Bronchial epithelial cell (primary cell): Measurements from ENCODE around the gene FRYL. TPM values are rescaled to one million over a fixed set of nuclear protein-coding genes. Genes with fewer than 3 reads are reported as not detected.
A peak's percentile ranks its signal among the peaks of the same experiment; 100 is the strongest.
"Not testable (repeated sequence)": the region's sequence is repeated elsewhere in the genome, so short reads cannot be mapped to it uniquely, and the experiment has no call there.

Experiments
- DNase-seq: peaks from one replicate; pipeline ENCODE4 v3.0.0-alpha.2; 2010; ENCODE audit warnings: low read depth
- FAIRE-seq: peaks from 2 replicates; lab custom pipeline; 2011; peaks lifted over from hg19 to GRCh38; lab: Jason Lieb, UNC
- H3K27me3 ChIP-seq: 2 replicates; pipeline ENCODE4 v1.5.1; 2011; ENCODE audit warnings: low read length; ENCODE audit not compliant: control insufficient read depth, insufficient read depth
- H3K36me3 ChIP-seq: 2 replicates; pipeline ENCODE4 v1.5.1; 2011; ENCODE audit warnings: low read length; ENCODE audit not compliant: control insufficient read depth, insufficient read depth
- H3K4me3 ChIP-seq: 2 replicates; pipeline ENCODE4 v1.5.1; 2011; ENCODE audit warnings: mild to moderate bottlenecking, low read depth, low read length, control low read depth
- total RNA-seq: library from RNA; depleted of rRNA; stranded (reverse); fragments of >200 nt; gene quantifications from 2 replicates; pipeline ENCODE4 v1.2.1, GENCODE V29; 2014
- TF ChIP-seq, protein P1 (sequence below): IDR thresholded peaks from 2 replicates; pipeline ENCODE4 v1.5.1; 2011; ENCODE audit warnings: mild to moderate bottlenecking, moderate library complexity, low read length, control low read depth, inconsistent platforms; ENCODE audit not compliant: insufficient read depth, severe bottlenecking

The FRYL gene
- total RNA-seq, 1 donor from 2014 or later, result 43.2 TPM

DNA sequence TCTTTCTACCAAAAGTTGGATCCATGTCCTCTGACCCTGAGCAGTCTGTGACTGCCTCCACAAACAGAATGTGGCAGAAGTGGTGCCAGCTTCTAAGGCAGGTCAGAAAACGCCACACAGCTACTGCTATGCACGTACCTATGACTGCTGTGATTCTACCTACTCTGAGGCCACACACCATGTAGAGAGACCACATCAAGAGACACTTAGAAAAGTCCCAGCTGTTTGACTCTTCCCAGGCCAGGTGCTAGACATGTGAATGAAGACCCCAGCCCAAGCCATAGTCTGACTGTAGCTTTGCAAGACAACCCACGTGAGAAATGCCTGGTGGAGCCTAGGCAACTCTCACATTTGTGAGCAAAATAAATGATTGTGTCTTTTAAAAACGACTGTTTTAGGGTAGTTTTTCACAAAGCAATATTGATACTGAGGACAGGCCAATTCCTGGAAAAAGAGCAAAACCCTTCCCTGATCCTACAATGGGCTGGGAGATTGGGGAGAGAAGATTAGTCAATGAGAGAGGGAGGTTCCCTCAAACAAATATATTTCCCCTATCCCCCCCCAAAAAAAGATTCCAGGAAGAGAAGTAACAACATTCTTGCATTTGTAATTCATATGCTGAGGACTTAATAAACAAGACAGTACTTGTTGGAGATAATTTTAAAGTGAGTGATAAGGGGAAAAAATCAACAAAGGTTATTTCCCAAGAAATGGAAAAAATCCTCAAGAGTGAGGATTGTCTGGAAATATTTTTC lies 33.3 kb downstream of the FRYL start:
- FAIRE-seq (peak; percentile 52), DNase-seq (peak; percentile 93)
- TF ChIP-seq, protein P1, sequence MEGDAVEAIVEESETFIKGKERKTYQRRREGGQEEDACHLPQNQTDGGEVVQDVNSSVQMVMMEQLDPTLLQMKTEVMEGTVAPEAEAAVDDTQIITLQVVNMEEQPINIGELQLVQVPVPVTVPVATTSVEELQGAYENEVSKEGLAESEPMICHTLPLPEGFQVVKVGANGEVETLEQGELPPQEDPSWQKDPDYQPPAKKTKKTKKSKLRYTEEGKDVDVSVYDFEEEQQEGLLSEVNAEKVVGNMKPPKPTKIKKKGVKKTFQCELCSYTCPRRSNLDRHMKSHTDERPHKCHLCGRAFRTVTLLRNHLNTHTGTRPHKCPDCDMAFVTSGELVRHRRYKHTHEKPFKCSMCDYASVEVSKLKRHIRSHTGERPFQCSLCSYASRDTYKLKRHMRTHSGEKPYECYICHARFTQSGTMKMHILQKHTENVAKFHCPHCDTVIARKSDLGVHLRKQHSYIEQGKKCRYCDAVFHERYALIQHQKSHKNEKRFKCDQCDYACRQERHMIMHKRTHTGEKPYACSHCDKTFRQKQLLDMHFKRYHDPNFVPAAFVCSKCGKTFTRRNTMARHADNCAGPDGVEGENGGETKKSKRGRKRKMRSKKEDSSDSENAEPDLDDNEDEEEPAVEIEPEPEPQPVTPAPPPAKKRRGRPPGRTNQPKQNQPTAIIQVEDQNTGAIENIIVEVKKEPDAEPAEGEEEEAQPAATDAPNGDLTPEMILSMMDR, result no peak
- no peaks in the 10 kb centered on the region for H3K36me3 ChIP-seq
- H3K4me3 ChIP-seq, result no peak overlapping the region
- H3K27me3 ChIP-seq, result no peaks in the 10 kb centered on the region

DNA sequence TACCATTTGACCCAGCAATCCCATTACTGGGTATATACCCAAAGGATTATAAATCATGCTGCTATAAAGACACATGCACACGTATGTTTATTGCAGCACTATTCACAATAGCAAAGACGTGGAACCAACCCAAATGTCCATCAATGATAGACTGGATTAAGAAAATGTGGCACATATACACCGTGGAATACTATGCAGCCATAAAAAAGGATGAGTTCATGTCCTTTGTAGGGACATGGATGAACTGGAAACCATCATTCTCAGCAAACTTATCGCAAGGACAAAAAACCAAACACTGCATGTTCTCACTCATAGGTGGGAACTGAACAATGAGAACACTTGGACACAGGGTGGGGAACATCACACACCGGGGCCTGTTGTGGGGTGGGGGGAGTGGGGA lies 34.9 kb downstream of the FRYL start:
- H3K36me3 ChIP-seq, H3K4me3 ChIP-seq, FAIRE-seq, H3K27me3 ChIP-seq, DNase-seq: not testable (repeated sequence)

DNA sequence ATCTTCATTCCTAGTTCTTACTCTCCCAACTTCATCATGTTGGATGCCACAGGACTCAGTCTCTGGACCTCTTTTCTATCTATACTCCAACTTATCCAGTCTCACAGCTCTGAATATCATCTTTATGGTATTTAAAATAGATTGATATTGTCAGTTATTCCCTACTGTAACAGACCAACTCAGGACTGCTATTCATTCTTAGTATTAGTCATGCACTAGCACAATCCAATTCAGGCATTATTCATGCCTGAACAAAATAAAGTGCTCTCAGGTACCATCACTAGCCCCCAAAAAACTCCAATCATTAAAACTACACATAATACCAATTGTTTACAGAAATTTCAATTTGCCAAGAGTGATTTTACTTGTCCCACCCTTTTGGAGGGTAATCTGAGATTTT lies 37.7 kb downstream of the FRYL start:
- Histone ChIP-seq H3K4me3 (no peak overlapping the region), H3K27me3 (no peaks in the 10 kb centered on the region), H3K36me3 (no peaks in the 10 kb centered on the region)
- DNase-seq (peak; percentile 53), FAIRE-seq (no peak)
- TF ChIP-seq, protein P1, result no peak

GRCh38 chr4:48739560-48740019 lies 40.5 kb downstream of the FRYL start:
- H3K27me3 ChIP-seq, result no peaks in the 10 kb centered on the region
- FAIRE-seq (no peak), DNase-seq (peak; percentile 7)
- TF ChIP-seq, protein P1, result no peak
- no peaks in the 10 kb centered on the region for H3K36me3 ChIP-seq
- no peak overlapping the region for H3K4me3 ChIP-seq

- FAIRE-seq, result no peak
- no peak for DNase-seq
- Histone ChIP-seq H3K36me3 (no peaks in the 10 kb centered on the region), H3K27me3 (no peaks in the 10 kb centered on the region), H3K4me3 (no peak overlapping the region)
- TF ChIP-seq, protein P1, result no peak
These were observed 41.2 kb downstream of the FRYL start for GRCh38 chr4:48738856-48739255.

GRCh38 chr4:48728906-48729496 lies 51.1 kb downstream of the FRYL start:
- not testable (repeated sequence) for FAIRE-seq, H3K36me3 ChIP-seq, DNase-seq

More at GRCh38 chr4:48728906-48729496, 51.1 kb downstream of the FRYL start:
- not testable (repeated sequence) for H3K4me3 ChIP-seq, H3K27me3 ChIP-seq
